Measurements from ENCODE around the gene FOSL1.
"Not testable (repeated sequence)": the region's sequence is repeated elsewhere in the genome, so short reads cannot be mapped to it uniquely, and the experiment has no call there.

Gene FOSL1

GRCh38 chr11:65896034-65896999 is 3.9 kb downstream of the FOSL1 start:
- DNase-seq: no peak

- no peak for DNase-seq
Measured at GRCh38 chr11:65895482-65895981, 4.7 kb downstream of the FOSL1 start.

- no peak for DNase-seq
Measured at GRCh38 chr11:65894034-65894591, 6.1 kb downstream of the FOSL1 start.

DNA sequence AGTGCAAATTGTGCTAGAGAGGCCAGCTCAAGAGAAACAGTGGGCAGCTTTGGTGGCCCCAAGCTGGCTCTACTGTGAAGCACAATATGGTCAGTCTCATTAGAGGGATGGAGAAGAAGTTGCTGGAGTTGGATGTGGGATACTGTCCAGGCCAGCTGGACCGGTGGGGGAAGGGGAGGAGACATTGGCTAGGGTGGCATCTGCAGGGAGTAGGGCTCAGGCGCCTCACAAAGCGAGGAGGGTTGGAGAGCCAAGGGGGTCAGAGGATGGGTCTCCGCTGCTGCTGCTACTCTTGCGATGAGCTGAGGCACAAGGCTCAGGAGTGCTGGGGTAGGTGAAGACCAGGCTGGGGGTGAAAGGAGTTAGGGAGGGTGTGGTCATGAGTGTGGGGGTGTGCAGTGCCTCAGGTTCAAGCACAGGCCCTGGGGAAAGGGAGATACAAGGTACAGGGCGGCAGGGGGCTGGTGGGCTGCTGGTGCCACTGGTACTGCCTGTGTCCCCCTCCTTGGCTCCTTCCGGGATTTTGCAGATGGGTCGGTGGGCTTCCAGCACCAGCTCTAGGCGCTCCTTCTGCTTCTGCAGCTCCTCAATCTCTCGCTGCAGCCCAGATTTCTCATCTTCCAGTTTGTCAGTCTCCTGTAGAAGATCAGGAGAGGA is 7.4 kb downstream of the FOSL1 start:
- DNase-seq: no peak

DNA sequence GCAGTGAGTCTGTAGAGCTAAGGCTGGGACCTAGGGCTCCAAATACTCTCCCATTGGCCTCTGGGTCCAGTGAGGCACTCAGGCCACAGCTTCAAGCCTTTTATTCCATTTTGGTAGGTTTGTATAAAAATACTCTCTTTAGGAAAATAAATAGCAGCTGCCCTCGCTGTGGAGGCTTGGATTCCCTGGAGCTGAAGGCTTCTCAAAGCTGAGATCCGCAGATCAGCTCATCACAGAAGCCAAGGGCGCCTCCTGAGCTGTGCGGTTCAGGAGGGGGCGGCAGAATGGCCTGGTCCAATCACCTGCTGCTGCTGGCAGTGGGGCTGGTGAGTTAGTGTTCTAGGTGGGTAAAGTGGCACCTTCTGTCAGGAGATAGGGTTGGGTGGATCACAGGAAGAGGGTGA is 8.0 kb downstream of the FOSL1 start:
- DNase-seq: not testable (repeated sequence)

DNA sequence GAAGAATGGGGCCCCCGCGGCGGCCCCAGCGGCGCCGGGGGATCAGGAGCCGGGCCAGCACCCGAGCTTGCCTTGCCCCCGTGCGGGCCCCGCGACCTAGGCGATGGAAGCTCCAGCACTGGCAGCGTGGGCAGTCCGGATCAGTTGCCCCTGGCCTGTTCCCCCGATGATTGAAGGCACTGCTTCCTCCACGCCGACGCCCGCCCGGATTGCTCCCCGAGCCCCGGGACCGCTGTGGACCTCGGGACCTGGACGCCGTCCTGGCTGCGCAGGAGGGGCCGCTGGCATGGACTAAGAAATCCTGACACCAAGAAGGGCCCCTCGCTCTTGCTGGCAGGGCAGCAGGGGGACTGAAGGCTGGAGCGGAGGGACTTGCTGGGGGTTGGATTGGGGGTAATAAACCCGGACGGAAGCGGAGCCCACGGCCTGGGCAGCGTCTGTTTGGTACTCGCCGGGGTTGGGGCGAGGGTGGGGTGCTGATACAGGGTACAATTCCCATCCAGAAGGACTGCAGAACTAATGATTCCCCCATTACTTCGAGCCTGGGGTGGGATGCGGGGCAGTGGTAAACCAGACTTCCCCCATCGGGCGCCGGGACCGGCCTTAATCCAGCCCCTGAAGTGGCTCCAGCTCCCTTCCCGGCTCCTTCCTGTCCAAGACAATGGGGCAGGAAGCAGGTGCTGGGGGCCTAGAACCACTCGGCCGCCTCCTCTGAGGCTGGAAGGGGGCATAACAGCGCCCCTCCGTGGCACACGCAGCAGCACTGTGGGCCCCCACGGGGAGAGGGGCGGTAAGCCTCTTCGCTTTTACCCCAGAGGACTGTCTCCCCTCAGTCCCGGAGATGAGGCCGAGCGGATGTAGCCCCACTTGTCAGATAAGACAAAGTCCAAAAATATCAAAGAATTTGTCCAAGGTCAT is 8.7 kb downstream of the FOSL1 start:
- no peak for DNase-seq

DNA sequence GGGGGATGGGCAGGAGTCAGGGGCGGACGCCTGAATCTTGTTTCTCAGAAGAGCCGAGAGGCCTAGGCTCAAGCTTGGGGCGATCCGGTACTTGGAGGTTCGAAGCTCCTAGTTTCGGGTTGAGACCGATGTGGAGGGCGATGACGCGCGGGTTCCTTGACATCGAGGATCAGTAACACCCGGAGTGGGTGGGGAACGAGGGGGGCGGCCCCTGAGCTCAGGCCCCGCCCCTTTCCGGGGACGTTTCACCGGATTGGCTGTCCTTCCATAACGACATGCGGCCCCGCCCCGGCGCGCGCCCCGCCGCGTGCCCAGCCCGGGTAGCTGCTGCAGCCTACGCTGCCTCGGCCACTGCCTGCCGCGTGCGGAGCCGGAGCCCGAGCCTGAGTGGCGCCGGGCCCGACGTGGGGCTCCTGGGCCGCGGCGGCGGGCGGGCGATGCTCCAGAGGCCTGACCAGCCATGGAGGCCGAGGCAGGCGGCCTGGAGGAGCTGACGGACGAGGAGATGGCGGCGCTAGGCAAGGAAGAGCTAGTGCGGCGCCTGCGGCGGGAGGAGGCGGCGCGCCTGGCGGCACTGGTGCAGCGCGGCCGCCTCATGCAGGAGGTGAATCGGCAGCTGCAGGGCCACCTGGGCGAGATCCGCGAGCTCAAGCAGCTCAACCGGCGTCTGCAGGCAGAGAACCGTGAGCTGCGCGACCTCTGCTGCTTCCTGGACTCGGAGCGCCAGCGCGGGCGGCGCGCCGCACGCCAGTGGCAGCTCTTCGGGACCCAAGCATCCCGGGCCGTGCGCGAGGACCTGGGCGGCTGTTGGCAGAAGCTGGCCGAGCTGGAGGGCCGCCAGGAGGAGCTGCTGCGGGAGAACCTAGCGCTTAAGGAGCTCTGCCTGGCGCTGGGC is 9.6 kb downstream of the FOSL1 start, which contains the start of gene CCDC85B:
Gene CCDC85B (plus strand): TSS at position 350 of the 895 bp plus-strand sequence. CDS start 111 bp downstream, at position 461.
- DNase-seq: peak; percentile 93 to 97 (median 95)

- DNase-seq: peak; percentile 93 to 96 (median 93)
Measured at GRCh38 chr11:65888163-65888814, 11.9 kb downstream of the FOSL1 start, which contains the start of gene FIBP. Gene FIBP, minus strand, starts transcription at chr11:65888471. Its CDS starts 53 bp downstream, at chr11:65888418.

DNA sequence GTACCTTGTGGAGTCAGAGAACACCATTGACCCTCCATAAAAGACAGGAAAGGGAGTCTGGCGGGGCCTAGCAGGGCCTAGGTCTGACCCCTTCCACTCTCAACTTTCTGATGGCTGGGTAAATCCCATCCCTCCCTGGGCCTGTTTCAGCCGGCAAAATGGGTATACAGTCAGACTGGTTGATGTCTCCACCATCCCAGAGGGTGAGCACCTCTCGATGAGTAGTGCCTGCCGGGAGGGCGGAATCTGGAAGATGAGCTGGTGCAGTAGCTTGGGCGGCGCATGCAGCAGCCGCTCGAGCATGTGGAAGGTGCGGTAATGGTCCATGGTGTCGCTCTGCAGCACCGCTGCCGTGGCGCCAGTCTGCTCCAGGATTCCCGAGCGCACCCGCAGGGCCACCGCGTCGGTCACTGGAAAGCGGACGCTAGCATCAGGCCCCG is 12.4 kb downstream of the FOSL1 start:
- DNase-seq: no peak

DNA sequence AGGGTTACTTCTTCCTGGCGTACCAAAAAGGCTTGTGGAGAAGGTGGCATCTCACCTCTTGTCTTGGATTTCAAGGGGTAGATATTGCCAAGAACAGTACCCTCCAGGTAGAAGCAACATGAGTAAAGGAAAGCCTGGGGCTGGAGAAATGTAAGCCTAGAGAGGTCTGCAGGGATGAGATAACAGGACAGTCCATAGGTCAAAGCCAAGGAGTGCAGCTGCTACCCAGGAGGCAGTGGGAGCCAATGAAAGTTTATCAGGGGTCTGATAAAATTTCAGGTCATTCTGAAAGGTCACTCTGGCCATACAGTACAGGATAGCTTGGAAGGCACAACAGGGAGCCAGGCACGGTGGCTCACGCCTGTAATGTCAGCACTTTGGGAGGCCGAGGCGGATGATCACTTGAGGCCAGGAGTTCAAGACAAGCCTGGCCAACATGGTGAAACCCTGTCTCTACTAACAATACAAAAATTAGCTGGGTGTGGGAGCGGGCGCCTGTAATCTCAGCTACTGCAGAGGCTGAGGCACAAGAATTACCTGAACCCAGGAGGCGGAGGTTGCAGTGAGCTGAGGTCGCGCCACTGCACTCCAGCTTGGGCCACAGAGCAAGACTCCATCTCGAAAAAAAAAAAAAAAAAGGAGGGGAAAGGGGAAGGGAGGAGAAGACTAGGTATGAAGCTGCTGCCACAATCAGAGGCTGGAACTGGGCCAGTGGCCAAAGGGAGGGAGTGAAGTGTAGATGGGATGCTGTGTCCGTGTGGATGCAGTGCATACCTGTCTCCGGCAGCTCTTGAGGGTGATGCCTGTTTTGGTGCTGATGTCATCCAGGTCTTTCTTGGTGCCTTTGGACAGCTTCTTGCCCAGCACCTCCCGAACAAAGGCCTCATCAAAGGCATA is 13.1 kb downstream of the FOSL1 start:
- DNase-seq: no peak

DNA sequence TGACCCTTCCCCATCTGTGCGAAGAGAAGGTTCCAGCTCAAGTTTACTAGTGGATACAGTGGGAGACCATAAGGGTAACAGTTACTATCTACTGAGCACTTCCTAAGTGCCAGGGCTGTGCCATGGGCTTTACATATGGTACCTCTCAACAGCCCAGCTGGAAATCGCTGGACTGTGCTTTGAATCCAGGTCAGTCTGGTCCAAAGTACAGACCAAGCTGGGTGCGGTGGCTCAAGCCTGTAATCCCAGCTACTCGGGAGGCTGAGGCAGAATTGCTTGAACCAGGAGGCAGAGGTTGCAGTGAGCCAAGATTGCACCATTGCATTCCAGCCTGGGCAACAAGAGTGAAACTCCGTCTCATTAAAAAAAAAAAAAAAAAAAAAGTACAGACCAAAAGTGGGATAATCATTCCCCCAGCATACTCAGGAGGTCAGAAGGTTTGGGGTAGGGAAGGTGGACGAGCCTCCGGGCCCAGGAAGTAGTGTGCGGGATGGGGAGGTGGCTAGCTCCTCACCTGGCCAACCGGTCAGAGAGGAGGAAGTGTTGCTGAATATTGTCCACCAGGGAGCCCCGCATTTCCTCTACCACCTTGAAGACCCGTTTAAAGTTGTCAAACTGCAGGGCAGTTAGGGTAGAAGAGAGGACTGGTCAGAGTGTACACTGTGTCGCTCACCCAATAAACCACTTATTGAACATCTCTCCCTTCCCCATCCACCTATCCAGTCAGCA is 14.2 kb downstream of the FOSL1 start:
- no peak for DNase-seq

GRCh38 chr11:65885231-65885630 is 15.0 kb downstream of the FOSL1 start:
- no peak for DNase-seq

DNA sequence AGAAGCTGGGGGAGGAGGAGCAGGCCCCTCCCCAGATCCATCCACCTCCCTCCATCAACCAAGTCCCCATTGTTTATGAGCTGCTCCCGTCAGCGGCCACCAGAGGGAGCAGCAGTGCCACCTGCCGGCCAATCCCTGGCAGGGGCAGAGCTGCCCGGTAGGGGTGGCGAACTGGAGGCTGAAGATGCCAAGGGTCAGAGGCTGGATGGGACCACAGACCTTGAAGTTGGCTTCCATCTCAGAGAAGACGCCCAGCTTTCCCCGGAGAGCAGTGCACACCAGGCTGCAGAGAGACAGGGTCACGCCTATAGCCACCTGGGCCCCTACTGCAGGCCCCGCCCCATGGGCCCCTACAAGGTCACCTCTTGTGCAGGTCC is 15.5 kb downstream of the FOSL1 start:
- DNase-seq: peak; percentile 63 to 71 (median 66)

- DNase-seq: no peak
Measured at GRCh38 chr11:65883786-65884715, 16.1 kb downstream of the FOSL1 start.

- no peak for DNase-seq
Measured at GRCh38 chr11:65883058-65883761, 17.0 kb downstream of the FOSL1 start.

DNA sequence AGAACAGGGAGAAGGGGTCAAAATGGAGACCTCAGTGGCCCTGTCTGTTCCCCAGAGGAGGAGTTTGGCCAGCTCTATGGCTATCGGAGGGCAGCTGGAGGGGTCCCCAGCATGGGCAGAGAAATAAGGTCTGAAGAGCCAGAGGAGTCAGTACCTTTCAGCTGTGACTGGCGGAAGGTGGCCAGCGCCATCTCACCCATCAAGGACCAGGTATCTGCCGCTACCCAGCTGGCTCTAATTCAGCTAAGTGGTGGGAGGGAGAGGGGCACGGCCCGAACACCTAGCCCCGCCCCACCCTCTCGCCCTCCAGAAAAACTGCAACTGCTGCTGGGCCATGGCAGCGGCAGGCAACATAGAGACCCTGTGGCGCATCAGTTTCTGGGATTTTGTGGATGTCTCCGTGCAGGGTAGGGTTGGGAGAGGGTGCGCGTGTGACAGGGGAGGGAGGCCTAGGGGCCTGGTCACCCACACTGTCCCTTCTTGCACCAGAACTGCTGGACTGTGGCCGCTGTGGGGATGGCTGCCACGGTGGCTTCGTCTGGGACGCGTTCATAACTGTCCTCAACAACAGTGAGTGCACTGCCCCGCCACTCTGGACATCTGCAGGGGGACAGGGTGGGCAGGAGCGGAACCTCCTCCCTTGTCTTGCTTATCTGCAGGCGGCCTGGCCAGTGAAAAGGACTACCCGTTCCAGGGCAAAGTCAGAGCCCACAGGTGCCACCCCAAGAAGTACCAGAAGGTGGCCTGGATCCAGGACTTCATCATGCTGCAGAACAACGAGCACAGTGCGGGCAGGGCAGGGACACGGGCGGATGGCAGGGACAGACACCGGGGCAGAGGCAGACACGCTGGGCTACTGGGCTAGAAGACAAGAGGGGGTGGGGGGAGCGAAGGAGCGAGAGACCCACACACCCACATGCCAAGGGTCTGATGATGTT is 17.8 kb downstream of the FOSL1 start:
- no peak for DNase-seq

Measured in activated CD4-positive, CD25-positive, alpha-beta regulatory T cell (primary cell).